HG03159 (cell line): Measurements from ENCODE around the gene SGIP1.
"Not testable (repeated sequence)": the region's sequence is repeated elsewhere in the genome, so short reads cannot be mapped to it uniquely, and the experiment has no call there.

ENCODE experiments used
- ATAC-seq: cut with Tn5 transposase; IDR thresholded peaks from one replicate; pipeline ENCODE4 v1.9.1; 2021; ENCODE audit warnings: mild to moderate bottlenecking, moderate library complexity; ENCODE audit not compliant: unreplicated experiment

The SGIP1 gene

GRCh38 chr1:66552287-66552686, 18.3 kb downstream of the SGIP1 start:
- no peak for ATAC-seq

GRCh38 chr1:66552829-66553228, 18.9 kb downstream of the SGIP1 start:
- ATAC-seq, result no peak

- no peak for ATAC-seq
Observed at GRCh38 chr1:66553846-66554245, 19.9 kb downstream of the SGIP1 start.

GRCh38 chr1:66556161-66556611, 22.2 kb downstream of the SGIP1 start:
- ATAC-seq, result no peak

GRCh38 chr1:66557157-66557556, 23.2 kb downstream of the SGIP1 start:
- no peak for ATAC-seq

- ATAC-seq, result no peak
Observed at GRCh38 chr1:66559517-66559916, 25.6 kb downstream of the SGIP1 start.

- no peak for ATAC-seq
Observed at GRCh38 chr1:66562561-66562960, 28.6 kb downstream of the SGIP1 start.

- no peak for ATAC-seq
Observed at GRCh38 chr1:66563094-66563800, 29.3 kb downstream of the SGIP1 start.

- no peak for ATAC-seq
Observed at GRCh38 chr1:66563941-66564630, 30.1 kb downstream of the SGIP1 start.

- no peak for ATAC-seq
Observed at GRCh38 chr1:66570196-66570595, 36.2 kb downstream of the SGIP1 start.

- no peak for ATAC-seq
Observed at GRCh38 chr1:66571789-66572188, 37.8 kb downstream of the SGIP1 start.

GRCh38 chr1:66575739-66576138, 41.8 kb downstream of the SGIP1 start:
- no peak for ATAC-seq

GRCh38 chr1:66576645-66577044, 42.7 kb downstream of the SGIP1 start:
- ATAC-seq, result no peak

GRCh38 chr1:66578841-66579240, 44.9 kb downstream of the SGIP1 start:
- ATAC-seq, result no peak

GRCh38 chr1:66580081-66580480, 46.1 kb downstream of the SGIP1 start:
- ATAC-seq, result no peak

- ATAC-seq, result no peak
Observed at GRCh38 chr1:66583021-66583420, 49.1 kb downstream of the SGIP1 start.

GRCh38 chr1:66585002-66585401, 51.0 kb downstream of the SGIP1 start:
- ATAC-seq, result no peak

- ATAC-seq, result no peak
Observed at GRCh38 chr1:66589326-66589725, 55.4 kb downstream of the SGIP1 start.

GRCh38 chr1:66592106-66592507, 58.2 kb downstream of the SGIP1 start:
- not testable (repeated sequence) for ATAC-seq

- no peak for ATAC-seq
Observed at GRCh38 chr1:66596191-66596590, 62.2 kb downstream of the SGIP1 start.

- no peak for ATAC-seq
Observed at GRCh38 chr1:66597500-66597899, 63.5 kb downstream of the SGIP1 start.

- no peak for ATAC-seq
Observed at GRCh38 chr1:66598670-66599069, 64.7 kb downstream of the SGIP1 start.
